ENCODE data around the gene SLC13A2.
"Not testable (repeated sequence)": the region's sequence is repeated elsewhere in the genome, so short reads cannot be mapped to it uniquely, and the experiment has no call there.

The SLC13A2 gene, protein sequence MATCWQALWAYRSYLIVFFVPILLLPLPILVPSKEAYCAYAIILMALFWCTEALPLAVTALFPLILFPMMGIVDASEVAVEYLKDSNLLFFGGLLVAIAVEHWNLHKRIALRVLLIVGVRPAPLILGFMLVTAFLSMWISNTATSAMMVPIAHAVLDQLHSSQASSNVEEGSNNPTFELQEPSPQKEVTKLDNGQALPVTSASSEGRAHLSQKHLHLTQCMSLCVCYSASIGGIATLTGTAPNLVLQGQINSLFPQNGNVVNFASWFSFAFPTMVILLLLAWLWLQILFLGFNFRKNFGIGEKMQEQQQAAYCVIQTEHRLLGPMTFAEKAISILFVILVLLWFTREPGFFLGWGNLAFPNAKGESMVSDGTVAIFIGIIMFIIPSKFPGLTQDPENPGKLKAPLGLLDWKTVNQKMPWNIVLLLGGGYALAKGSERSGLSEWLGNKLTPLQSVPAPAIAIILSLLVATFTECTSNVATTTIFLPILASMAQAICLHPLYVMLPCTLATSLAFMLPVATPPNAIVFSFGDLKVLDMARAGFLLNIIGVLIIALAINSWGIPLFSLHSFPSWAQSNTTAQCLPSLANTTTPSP

DNA sequence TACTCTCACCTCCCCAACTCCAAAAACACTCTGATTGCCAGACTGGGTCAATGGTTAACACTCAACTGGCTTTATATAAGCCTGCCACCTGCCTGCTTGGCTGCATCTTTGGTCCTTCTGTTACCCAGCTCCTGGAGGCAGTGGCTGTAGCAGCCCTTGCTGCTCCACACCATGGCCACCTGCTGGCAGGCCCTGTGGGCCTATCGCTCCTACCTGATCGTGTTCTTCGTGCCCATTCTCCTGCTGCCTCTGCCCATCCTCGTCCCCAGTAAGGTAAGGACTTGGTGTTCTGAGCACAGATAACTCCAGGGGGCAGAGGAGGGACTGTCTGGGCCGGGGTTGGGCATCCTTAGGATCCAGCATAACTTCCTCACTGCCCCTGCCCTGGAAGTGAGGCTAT lies at the start of gene SLC13A2:
SLC13A2 (plus strand) TSS at position 103 of the 400 bp plus-strand sequence; CDS start at position 172, 69 bp downstream.
- DNase-seq (ENCODE audit: low spot score): no peak
- TF ChIP-seq CTCF (IDR thresholded peaks at IDR 0.05; ENCODE audit: extremely low read depth, missing control alignments): no peak

- TF ChIP-seq CTCF (IDR thresholded peaks at IDR 0.05; ENCODE audit: extremely low read depth, missing control alignments): no peak
- DNase-seq (ENCODE audit: low spot score): no peak
These were observed 48.2 kb upstream of the SLC13A2 start for GRCh38 chr17:28425206-28425605.

DNA sequence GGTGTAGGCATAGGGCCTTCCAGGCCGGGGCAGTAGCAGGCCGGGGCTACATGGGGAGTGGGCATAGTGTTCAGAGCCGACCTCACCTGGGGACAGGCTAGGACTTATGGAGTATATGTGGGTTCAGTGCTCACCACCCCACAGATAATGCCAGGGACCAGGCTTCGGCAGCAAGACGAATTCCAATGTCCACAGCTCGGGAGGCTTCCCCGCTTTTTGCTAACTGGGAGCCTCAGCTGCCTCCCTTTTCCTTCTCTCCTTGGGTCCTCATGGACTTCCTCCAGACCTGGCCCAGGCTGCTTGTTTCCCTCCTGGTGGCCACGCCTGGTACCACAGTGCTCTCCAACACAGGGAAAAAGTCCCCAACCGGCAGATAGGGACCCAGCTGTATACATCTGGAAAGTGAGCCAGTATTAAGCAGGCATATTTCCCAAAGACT lies 47.3 kb upstream of the SLC13A2 start:
- no peak for TF ChIP-seq CTCF (IDR thresholded peaks at IDR 0.05; ENCODE audit: extremely low read depth, missing control alignments)
- no peak for DNase-seq (ENCODE audit: low spot score)

DNA sequence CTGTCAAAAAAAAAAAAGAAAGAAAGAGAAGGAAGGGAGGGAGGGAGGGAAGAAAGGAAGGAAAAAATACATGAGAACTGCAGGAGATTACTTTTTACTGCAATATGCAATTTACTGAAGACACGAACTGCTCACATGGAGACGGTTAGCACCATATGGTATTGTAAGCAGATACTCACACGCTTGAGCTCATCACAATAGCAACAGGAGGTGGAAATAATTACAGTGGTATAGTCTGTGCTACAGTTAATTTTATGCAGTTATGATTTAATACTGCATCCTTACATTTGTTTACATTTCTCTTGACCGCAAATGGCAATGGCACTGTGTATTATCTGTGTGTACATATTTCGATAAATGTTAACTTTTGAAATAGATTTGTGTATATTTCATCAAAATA lies 46.1 kb upstream of the SLC13A2 start:
- no peak for DNase-seq (ENCODE audit: low spot score)
- TF ChIP-seq CTCF (IDR thresholded peaks at IDR 0.05; ENCODE audit: extremely low read depth, missing control alignments): no peak

DNA sequence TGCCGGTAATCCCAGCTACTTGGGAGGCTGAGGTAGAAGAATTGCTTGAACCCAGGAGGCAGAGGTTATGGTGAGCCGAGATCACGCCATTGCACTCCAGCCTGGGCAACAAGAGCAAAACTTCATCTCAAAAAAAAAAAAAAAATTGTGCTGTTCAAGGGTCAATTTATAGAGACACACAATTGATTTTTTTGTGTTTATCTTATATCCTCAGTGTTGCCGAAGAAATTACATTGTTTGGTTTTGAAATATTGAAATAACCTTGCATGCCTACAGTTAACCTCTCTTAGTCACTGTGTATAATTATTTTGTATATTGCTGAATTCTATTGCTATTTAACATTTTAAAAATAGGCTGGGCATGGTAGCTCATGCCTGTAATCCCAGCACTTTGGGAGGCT lies 45.5 kb upstream of the SLC13A2 start:
- not testable (repeated sequence) for DNase-seq (ENCODE audit: low spot score)

GRCh38 chr17:28433721-28434120 lies 39.7 kb upstream of the SLC13A2 start:
- TF ChIP-seq CTCF (IDR thresholded peaks at IDR 0.05; ENCODE audit: extremely low read depth, missing control alignments): no peak
- no peak for DNase-seq (ENCODE audit: low spot score)

DNA sequence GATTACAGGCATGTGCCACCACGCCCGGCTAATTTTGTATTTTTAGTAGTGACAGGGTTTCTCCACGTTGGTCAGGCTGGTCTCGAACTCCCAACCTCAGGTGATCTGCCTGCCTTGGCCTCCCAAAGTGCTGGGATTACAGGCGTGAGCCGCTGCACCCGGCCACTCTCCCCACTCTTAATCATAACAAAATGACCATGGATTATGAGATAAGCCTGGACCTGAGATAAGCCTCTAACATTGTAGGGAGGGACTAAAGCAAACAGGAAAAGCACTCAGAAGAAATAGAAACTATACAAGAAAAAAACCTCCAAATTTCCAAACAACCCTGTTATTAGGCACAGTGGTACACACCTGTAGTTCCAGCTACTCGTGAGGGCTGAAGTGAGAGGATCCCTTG lies 39.1 kb upstream of the SLC13A2 start:
- not testable (repeated sequence) for DNase-seq (ENCODE audit: low spot score)

DNA sequence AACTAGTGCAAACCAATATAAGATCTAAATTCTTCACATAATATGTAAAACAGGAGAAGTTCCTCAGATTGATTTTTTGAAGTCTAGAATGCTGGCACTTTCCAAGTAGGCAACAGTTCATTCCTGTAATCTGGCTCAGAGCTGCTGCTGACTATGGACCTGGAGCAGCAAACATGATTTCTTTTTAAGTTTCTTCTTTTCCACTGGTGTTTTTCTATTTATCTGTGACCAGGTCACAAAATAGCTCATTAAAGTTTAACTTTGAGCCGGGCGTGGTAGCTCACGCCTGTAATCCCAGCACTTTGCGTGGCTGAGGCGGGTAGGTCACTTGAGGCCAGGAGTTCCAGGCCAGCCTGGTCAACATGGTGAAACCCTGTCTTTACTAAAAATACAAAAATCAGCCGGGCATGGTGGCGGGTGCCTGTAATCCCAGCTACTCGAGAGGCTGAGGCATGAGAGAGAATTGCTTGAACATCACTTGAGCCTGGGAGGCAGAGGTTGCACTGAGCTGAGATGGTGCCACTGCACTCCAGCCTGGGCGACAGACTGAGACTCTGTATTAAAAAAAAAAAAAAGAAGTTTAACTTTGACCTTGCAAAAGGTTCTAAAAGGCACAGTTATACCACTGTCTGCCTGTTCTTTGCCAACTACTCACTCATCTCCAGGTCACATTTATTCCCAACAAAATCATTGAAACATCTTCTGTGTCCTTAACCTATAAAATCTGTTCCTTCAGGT lies 29.4 kb upstream of the SLC13A2 start:
- no peak for TF ChIP-seq CTCF (IDR thresholded peaks at IDR 0.05; ENCODE audit: extremely low read depth, missing control alignments)
- DNase-seq (ENCODE audit: low spot score): no peak
